H9 (cell line): Measurements from ENCODE around the gene NAP1L1. TPM values are rescaled to one million over a fixed set of nuclear protein-coding genes. Genes with fewer than 3 reads are reported as not detected.

Experiments used
- DNase-seq: peaks from one replicate; pipeline ENCODE4 v3.0.0-alpha.2; 2017
- H2AFZ ChIP-seq: one replicate; pipeline ENCODE4 v1.6.1; 2013; ENCODE audit warnings: mild to moderate bottlenecking, low read length, control low read depth, moderate library complexity
- H2AK5ac ChIP-seq: 2 replicates; pipeline ENCODE4 v1.6.1; 2013; ENCODE audit warnings: low read length, control low read depth, mixed read lengths; ENCODE audit not compliant: insufficient read length
- H2BK120ac ChIP-seq: one replicate; pipeline ENCODE4 v1.6.1; 2013; ENCODE audit warnings: low read depth, mild to moderate bottlenecking, low read length, control low read depth, inconsistent platforms; ENCODE audit not compliant: poor library complexity, severe bottlenecking
- H2BK12ac ChIP-seq: 2 replicates; pipeline ENCODE4 v1.6.1; 2013; ENCODE audit warnings: low read length, control low read depth, mixed read lengths, low read depth; ENCODE audit not compliant: insufficient read length
- H2BK15ac ChIP-seq: 2 replicates; pipeline ENCODE4 v1.6.1; 2013; ENCODE audit warnings: low read depth, low read length, control low read depth
- H2BK20ac ChIP-seq: one replicate; pipeline ENCODE4 v1.6.1; 2013; ENCODE audit warnings: low read depth, mild to moderate bottlenecking, low read length, control low read depth, inconsistent platforms; ENCODE audit not compliant: poor library complexity, severe bottlenecking
- H2BK5ac ChIP-seq: 2 replicates; pipeline ENCODE4 v1.6.1; 2013; ENCODE audit warnings: low read length, control low read depth, mixed read lengths; ENCODE audit not compliant: insufficient read length
- H3K14ac ChIP-seq: 2 replicates; pipeline ENCODE4 v1.6.1; 2013; ENCODE audit warnings: low read length, control low read depth; ENCODE audit not compliant: insufficient read depth
- H3K18ac ChIP-seq: 2 replicates; pipeline ENCODE4 v1.6.1; 2013; ENCODE audit warnings: low read depth, mild to moderate bottlenecking, mixed read lengths, low read length, control low read depth; ENCODE audit not compliant: insufficient read length
- H3K23ac ChIP-seq: 2 replicates; pipeline ENCODE4 v1.6.1; 2013; ENCODE audit warnings: low read length, control low read depth, mixed read lengths, low read depth; ENCODE audit not compliant: insufficient read length
- H3K23me2 ChIP-seq: 2 replicates; pipeline ENCODE4 v1.6.1; 2013; ENCODE audit warnings: low read depth, mild to moderate bottlenecking, mixed read lengths, low read length, control low read depth; ENCODE audit not compliant: insufficient read length, poor library complexity, severe bottlenecking
- H3K27ac ChIP-seq: 2 replicates; pipeline ENCODE4 v1.5.1; 2013; ENCODE audit warnings: low read length, control low read depth, mixed read lengths, low read depth; ENCODE audit not compliant: insufficient read length
- H3K27me3 ChIP-seq: 2 replicates; pipeline ENCODE4 v1.6.1; 2013; ENCODE audit warnings: low read length, control low read depth, inconsistent platforms; ENCODE audit not compliant: insufficient read depth
- H3K4ac ChIP-seq: 2 replicates; pipeline ENCODE4 v1.6.1; 2013; ENCODE audit warnings: low read depth, mild to moderate bottlenecking, control low read depth, inconsistent platforms, low read length, moderate library complexity
- H3K4me1 ChIP-seq: 2 replicates; pipeline ENCODE4 v1.6.1; 2013; ENCODE audit warnings: low read length, control low read depth, inconsistent platforms; ENCODE audit not compliant: insufficient read depth
- H3K4me2 ChIP-seq: 2 replicates; pipeline ENCODE4 v1.6.1; 2013; ENCODE audit warnings: low read length, control low read depth, mixed read lengths; ENCODE audit not compliant: insufficient read length, insufficient read depth
- H3K56ac ChIP-seq: 2 replicates; pipeline ENCODE4 v1.6.1; 2013; ENCODE audit warnings: low read depth, mild to moderate bottlenecking, mixed read lengths, low read length, control low read depth; ENCODE audit not compliant: insufficient read length
- H3K79me1 ChIP-seq: 2 replicates; pipeline ENCODE4 v1.6.1; 2013; ENCODE audit warnings: low read depth, mild to moderate bottlenecking, moderate library complexity, low read length, control low read depth, inconsistent platforms; ENCODE audit not compliant: insufficient read depth, poor library complexity, severe bottlenecking
- H3K79me2 ChIP-seq: 2 replicates; pipeline ENCODE4 v1.6.1; 2013; ENCODE audit warnings: low read length, control low read depth, inconsistent platforms; ENCODE audit not compliant: insufficient read depth
- H3K9ac ChIP-seq: 2 replicates; pipeline ENCODE4 v1.6.1; 2013; ENCODE audit warnings: low read length, control low read depth, mixed read lengths; ENCODE audit not compliant: insufficient read length; ENCODE audit errors: extremely low read depth
- H3K9me3 ChIP-seq: one replicate; pipeline ENCODE4 v1.6.1; 2013; ENCODE audit warnings: low read depth, low read length, inconsistent platforms; ENCODE audit not compliant: control insufficient read depth
- H3T11ph ChIP-seq: one replicate; pipeline ENCODE4 v1.6.1; 2013; ENCODE audit warnings: mild to moderate bottlenecking, low read length, control low read depth, inconsistent platforms
- H4K20me1 ChIP-seq: one replicate; pipeline ENCODE4 v1.6.1; 2013; ENCODE audit not compliant: control insufficient read depth, insufficient read length, insufficient read depth
- H4K5ac ChIP-seq: 2 replicates; pipeline ENCODE4 v1.6.1; 2013; ENCODE audit warnings: low read depth, mild to moderate bottlenecking, mixed read lengths, low read length, control low read depth; ENCODE audit not compliant: insufficient read length
- H4K8ac ChIP-seq: replicated peaks from 2 replicates; pipeline ENCODE4 v1.6.1; 2013; ENCODE audit warnings: low read length, control low read depth, mixed read lengths, low read depth; ENCODE audit not compliant: insufficient read length
- H4K91ac ChIP-seq: 2 replicates; pipeline ENCODE4 v1.6.1; 2013; ENCODE audit warnings: low read depth, mild to moderate bottlenecking, moderate library complexity, mixed read lengths, low read length, control low read depth; ENCODE audit not compliant: insufficient read length
- H3K27ac Mint-ChIP-seq, 3 experiments: 2 replicates in 2 of 3; 3 replicates in 1 of 3; pipeline ENCODE4 v1.8.0; 2020 to 2021; ENCODE audit warnings: mixed read lengths in 3 of 3, mild to moderate bottlenecking in 1 of 3, moderate library complexity in 1 of 3
- H3K27me3 Mint-ChIP-seq: 2 replicates; pipeline ENCODE4 v1.8.0; 2021; ENCODE audit warnings: low read depth, mild to moderate bottlenecking, moderate library complexity, mixed read lengths
- H3K36me3 Mint-ChIP-seq, 3 experiments: 2 replicates in 2 of 3; 3 replicates in 1 of 3; pipeline ENCODE4 v1.8.0; 2020 to 2021; ENCODE audit warnings: low read depth in 3 of 3, mixed read lengths in 3 of 3; ENCODE audit not compliant: insufficient read depth in 1 of 3
- H3K4me1 Mint-ChIP-seq, 2 experiments: 2 replicates each; pipeline ENCODE4 v1.8.0; 2020; ENCODE audit warnings: mixed read lengths in 2 of 2
- H3K4me3 Mint-ChIP-seq, 2 experiments: 2 replicates in 1 of 2; 3 replicates in 1 of 2; pipeline ENCODE4 v1.8.0; 2020 to 2021; ENCODE audit warnings: mild to moderate bottlenecking in 2 of 2, mixed read lengths in 2 of 2, moderate library complexity in 1 of 2
- H3K9me3 Mint-ChIP-seq, 2 experiments: 2 replicates in 1 of 2; 3 replicates in 1 of 2; pipeline ENCODE4 v1.8.0; 2020; ENCODE audit warnings: mild to moderate bottlenecking in 2 of 2, mixed read lengths in 2 of 2, moderate library complexity in 1 of 2
- CTCF ChIP-seq: fragments of 200-600 bp; sonication (generic); conservative IDR thresholded peaks from 3 replicates; pipeline ENCODE4 v1.8.0; 2021; ENCODE audit warnings: antibody characterized with exemption, mild to moderate bottlenecking
- WGBS: extraction: QIAGEN DNeasy Blood & Tissue Kit; methylation state at CpG from one replicate; pipeline ENCODE4 v1.1.7; 2013; ENCODE audit warnings: missing lambda C conversion rate, low lambda C conversion rate, mixed read lengths; ENCODE audit not compliant: insufficient read length; ENCODE audit errors: extremely low coverage; 5-methylcytosine and 5-hydroxymethylcytosine counted together
- total RNA-seq: library from RNA; stranded (reverse); gene quantifications from 2 replicates; pipeline ENCODE4 v1.2.1, GENCODE V29; 2021

NAP1L1 gene
- total RNA-seq, 1 experiment from 2014 or later: 1,012 TPM

GRCh38 chr12:76018672-76019071, 65.8 kb downstream of the NAP1L1 start:
- Histone ChIP-seq H3K23ac (no peak overlapping the region), H4K8ac (no peak overlapping the region), H3K4me2 (no peak overlapping the region), H2BK120ac (no peak overlapping the region), H3K4me1 (peaks cover 4% of the 10 kb centered on the region; the same call in 1 of the 2 replicates), H3K9me3 (no peaks in the 10 kb centered on the region), H3K56ac (no peak overlapping the region), H3K9ac (no peak overlapping the region), H4K20me1 (no peaks in the 10 kb centered on the region), H3K4ac (no peak overlapping the region), H2BK5ac (no peak overlapping the region), H2AK5ac (no peak overlapping the region), H3K23me2 (no peaks in the 10 kb centered on the region), H2BK20ac (no peak overlapping the region), H2BK12ac (no peak overlapping the region), H2AFZ (no peak overlapping the region), H3K79me2 (no peaks in the 10 kb centered on the region), H3K14ac (no peak overlapping the region), H3K27me3 (no peaks in the 10 kb centered on the region), H2BK15ac (no peak overlapping the region), H3K18ac (no peak overlapping the region), H3K27ac (no peak overlapping the region), H4K5ac (no peak overlapping the region), H3K79me1 (no peaks in the 10 kb centered on the region), H4K91ac (no peak overlapping the region), H3T11ph (no peak overlapping the region)
- no peaks in the 10 kb centered on the region for H3K36me3 Mint-ChIP-seq
- no peak overlapping the region; a peak in 1 of 5 replicates for H3K4me3 Mint-ChIP-seq
- peaks cover 39 to 47% of the 10 kb centered on the region in 2 experiments for H3K4me1 Mint-ChIP-seq
- H3K27ac Mint-ChIP-seq: peak overlapping the region; percentile 0 to 88 (median 55); a peak in 6 of 7 replicates
- DNase-seq: no peak
- no CpG with 5 or more reads among the region's 1 CpG for WGBS
- no peaks in the 10 kb centered on the region for H3K9me3 Mint-ChIP-seq
- H3K27me3 Mint-ChIP-seq: no peaks in the 10 kb centered on the region
- no peak for TF ChIP-seq CTCF
